HL-60 (cell line): ENCODE measurements around the gene HLCS.

Experiments used
- DNase-seq, 2 experiments: peaks; one replicate each; pipeline ENCODE4 v3.0.0-alpha.2; 2010 to 2020; ENCODE audit warnings: low read depth in 1 of 2, low spot score in 1 of 2
- H3K27ac ChIP-seq: fragments of 250-450 bp; sonication (Bioruptor Pico); replicated peaks from 2 replicates; pipeline ENCODE4 v1.5.1; 2020; ENCODE audit warnings: mild to moderate bottlenecking, moderate library complexity
- H3K27me3 ChIP-seq: fragments of 250-450 bp; sonication (Bioruptor Pico); 2 replicates; pipeline ENCODE4 v1.5.1; 2021; ENCODE audit warnings: mild to moderate bottlenecking, moderate library complexity; ENCODE audit not compliant: insufficient read depth, poor library complexity, severe bottlenecking
- H3K4me3 ChIP-seq: replicated peaks from 2 replicates; pipeline ENCODE4 v1.5.1; 2011; ENCODE audit warnings: mild to moderate bottlenecking, control low read depth, low read length; ENCODE audit not compliant: insufficient read depth
- GABPA ChIP-seq: IDR thresholded peaks from 2 replicates; pipeline ENCODE4 v1.6.1; 2012; ENCODE audit warnings: low read depth
- POLR2AphosphoS5 ChIP-seq: IDR thresholded peaks from 2 replicates; pipeline ENCODE4 v1.6.1; 2012; ENCODE audit warnings: low read depth
- REST ChIP-seq: IDR thresholded peaks from 2 replicates; pipeline ENCODE4 v1.6.1; 2012; ENCODE audit warnings: low read depth; ENCODE audit not compliant: insufficient replicate concordance
- SPI1 ChIP-seq: IDR thresholded peaks from 2 replicates; pipeline ENCODE4 v1.6.1; 2012; ENCODE audit warnings: low read depth, mild to moderate bottlenecking, borderline replicate concordance
- TF ChIP-seq, protein P1 (sequence below): IDR thresholded peaks from one replicate; pipeline ENCODE4 v1.5.1; 2011; ENCODE audit warnings: low read length, control low read depth, inconsistent platforms; ENCODE audit not compliant: insufficient read depth

The HLCS gene

GRCh38 chr21:36751383-36751782 is 215.1 kb downstream of the HLCS start:
- Histone ChIP-seq H3K4me3 (no peak overlapping the region), H3K27me3 (peaks cover 28% of the 10 kb centered on the region), H3K27ac (no peak overlapping the region)
- no peak for DNase-seq
- TF ChIP-seq GABPA: no peak

- no peak overlapping the region for H3K27ac ChIP-seq
- no peak overlapping the region for H3K4me3 ChIP-seq
- peaks cover 29% of the 10 kb centered on the region for H3K27me3 ChIP-seq
- TF ChIP-seq REST: no peak
- TF ChIP-seq POLR2AphosphoS5: no peak
- TF ChIP-seq, protein P1, sequence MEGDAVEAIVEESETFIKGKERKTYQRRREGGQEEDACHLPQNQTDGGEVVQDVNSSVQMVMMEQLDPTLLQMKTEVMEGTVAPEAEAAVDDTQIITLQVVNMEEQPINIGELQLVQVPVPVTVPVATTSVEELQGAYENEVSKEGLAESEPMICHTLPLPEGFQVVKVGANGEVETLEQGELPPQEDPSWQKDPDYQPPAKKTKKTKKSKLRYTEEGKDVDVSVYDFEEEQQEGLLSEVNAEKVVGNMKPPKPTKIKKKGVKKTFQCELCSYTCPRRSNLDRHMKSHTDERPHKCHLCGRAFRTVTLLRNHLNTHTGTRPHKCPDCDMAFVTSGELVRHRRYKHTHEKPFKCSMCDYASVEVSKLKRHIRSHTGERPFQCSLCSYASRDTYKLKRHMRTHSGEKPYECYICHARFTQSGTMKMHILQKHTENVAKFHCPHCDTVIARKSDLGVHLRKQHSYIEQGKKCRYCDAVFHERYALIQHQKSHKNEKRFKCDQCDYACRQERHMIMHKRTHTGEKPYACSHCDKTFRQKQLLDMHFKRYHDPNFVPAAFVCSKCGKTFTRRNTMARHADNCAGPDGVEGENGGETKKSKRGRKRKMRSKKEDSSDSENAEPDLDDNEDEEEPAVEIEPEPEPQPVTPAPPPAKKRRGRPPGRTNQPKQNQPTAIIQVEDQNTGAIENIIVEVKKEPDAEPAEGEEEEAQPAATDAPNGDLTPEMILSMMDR: no peak
- TF ChIP-seq SPI1: no peak
- TF ChIP-seq GABPA: no peak
- no peak for DNase-seq
Measured at GRCh38 chr21:36750576-36750959, 215.9 kb downstream of the HLCS start.

DNA sequence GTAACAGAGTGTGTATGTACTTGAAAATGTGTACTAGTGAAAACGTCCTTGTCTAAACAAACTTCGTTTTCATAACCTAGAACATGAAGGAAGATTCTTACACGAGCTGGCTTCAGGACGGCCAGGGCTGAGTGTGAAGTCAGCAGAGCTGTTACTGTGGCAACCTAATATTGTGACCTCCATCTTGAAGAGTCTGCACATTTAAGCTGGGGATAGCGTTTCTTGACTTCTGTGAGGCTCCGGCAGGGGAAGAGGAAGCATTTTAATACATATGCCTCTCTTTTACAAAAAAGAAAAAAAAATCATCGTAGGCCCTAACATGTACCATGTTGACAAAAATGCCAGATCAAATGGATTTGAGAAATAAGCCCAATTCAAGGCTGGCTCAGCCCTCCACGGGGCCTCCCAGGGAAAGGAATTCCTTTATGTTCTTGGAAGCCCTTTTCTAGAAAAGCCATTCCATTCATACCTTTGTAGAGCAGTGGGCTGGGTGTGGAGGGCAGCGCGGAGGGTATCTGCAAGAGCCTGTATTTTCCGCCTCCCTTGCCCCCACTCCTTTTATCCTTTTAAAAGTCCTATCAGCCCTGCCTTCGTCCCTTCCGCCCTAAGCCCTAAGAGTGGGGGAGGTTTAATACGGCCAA is 216.4 kb downstream of the HLCS start:
- H3K27me3 ChIP-seq: peaks cover 33% of the 10 kb centered on the region
- no peak for TF ChIP-seq GABPA
- TF ChIP-seq REST: no peak
- no peak for TF ChIP-seq SPI1
- TF ChIP-seq, protein P1: no peak
- TF ChIP-seq POLR2AphosphoS5: no peak
- DNase-seq: no peak
- H3K27ac ChIP-seq: no peak overlapping the region
- H3K4me3 ChIP-seq: no peak overlapping the region

GRCh38 chr21:36747815-36748383 is 218.6 kb downstream of the HLCS start:
- no peak for TF ChIP-seq REST
- TF ChIP-seq GABPA: no peak
- TF ChIP-seq, protein P1: no peak
- TF ChIP-seq POLR2AphosphoS5: no peak
- no peak for TF ChIP-seq SPI1
- DNase-seq: no peak
- no peak overlapping the region; the same call in 1 of the 2 replicates for H3K4me3 ChIP-seq
- H3K27ac ChIP-seq: no peak overlapping the region
- H3K27me3 ChIP-seq: peaks cover 40% of the 10 kb centered on the region
